Parathyroid adenoma (tissue), 2 donors: ENCODE results near the gene RAVER2.
A peak's percentile ranks its signal among the peaks of the same experiment; 100 is the strongest.

ENCODE experiments used
- H2AFZ ChIP-seq: fragments of 300-600 bp; sonication (generic); one replicate; pipeline ENCODE4 v1.7.0; 2017; ENCODE audit warnings: antibody characterized with exemption, mild to moderate bottlenecking
- H3K27ac ChIP-seq: fragments of 300-600 bp; sonication (generic); one replicate; pipeline ENCODE4 v1.7.0; 2017
- H3K27me3 ChIP-seq: fragments of 300-600 bp; sonication (generic); one replicate; pipeline ENCODE4 v1.7.0; 2017; ENCODE audit warnings: low read length; ENCODE audit not compliant: control insufficient read depth, insufficient read depth
- H3K36me3 ChIP-seq: fragments of 300-600 bp; sonication (generic); one replicate; pipeline ENCODE4 v1.7.0; 2017; ENCODE audit warnings: low read length; ENCODE audit not compliant: control insufficient read depth, insufficient read depth
- H3K4me1 ChIP-seq: fragments of 300-600 bp; sonication (generic); one replicate; pipeline ENCODE4 v1.7.0; 2017; ENCODE audit warnings: control low read depth
- H3K4me2 ChIP-seq: fragments of 300-600 bp; sonication (generic); one replicate; pipeline ENCODE4 v1.7.0; 2017; ENCODE audit warnings: low read length
- H3K4me3 ChIP-seq: fragments of 300-600 bp; sonication (generic); one replicate; pipeline ENCODE4 v1.7.0; 2017; ENCODE audit warnings: low read depth, low read length
- H3K79me2 ChIP-seq: fragments of 300-600 bp; sonication (generic); one replicate; pipeline ENCODE4 v1.7.0; 2017; ENCODE audit warnings: control low read depth
- H3K9ac ChIP-seq: fragments of 300-600 bp; sonication (generic); one replicate; pipeline ENCODE4 v1.7.0; 2017; ENCODE audit warnings: mild to moderate bottlenecking
- H3K9me3 ChIP-seq: fragments of 300-600 bp; sonication (generic); one replicate; pipeline ENCODE4 v1.7.0; 2017; ENCODE audit warnings: low read length; ENCODE audit not compliant: control insufficient read depth
- CTCF ChIP-seq: fragments of 300-600 bp; sonication (generic); IDR thresholded peaks from one replicate; pipeline ENCODE4 v1.7.0; 2017; ENCODE audit warnings: antibody characterized with exemption, mild to moderate bottlenecking
- donor health status: primary hyperparathyroidism.

Gene RAVER2

GRCh38 chr1:64745986-64746940 is 1.4 kb downstream of the RAVER2 start:
- H3K36me3 ChIP-seq: no peaks in the 10 kb centered on the region
- no peaks in the 10 kb centered on the region for H3K27me3 ChIP-seq
- no peaks in the 10 kb centered on the region for H3K4me1 ChIP-seq
- H3K9ac ChIP-seq: no peak overlapping the region
- H3K4me2 ChIP-seq: peak overlapping the region; percentile 88
- H2AFZ ChIP-seq: peak overlapping the region; percentile 77
- peak overlapping the region; percentile 76 for H3K27ac ChIP-seq
- peak overlapping the region; percentile 72 for H3K4me3 ChIP-seq
- H3K9me3 ChIP-seq: no peaks in the 10 kb centered on the region
- H3K79me2 ChIP-seq: no peaks in the 10 kb centered on the region
- TF ChIP-seq CTCF: no peak

GRCh38 chr1:64748222-64748621 is 3.3 kb downstream of the RAVER2 start:
- Histone ChIP-seq H3K27ac (no peak overlapping the region), H3K4me1 (no peaks in the 10 kb centered on the region), H3K79me2 (no peaks in the 10 kb centered on the region), H3K9ac (no peak overlapping the region), H3K4me2 (no peak overlapping the region), H2AFZ (no peak overlapping the region), H3K27me3 (no peaks in the 10 kb centered on the region), H3K36me3 (no peaks in the 10 kb centered on the region), H3K9me3 (no peaks in the 10 kb centered on the region), H3K4me3 (no peak overlapping the region)
- TF ChIP-seq CTCF: no peak

GRCh38 chr1:64748706-64749105 is 3.8 kb downstream of the RAVER2 start:
- Histone ChIP-seq H3K27ac (no peak overlapping the region), H3K4me1 (no peaks in the 10 kb centered on the region), H3K79me2 (no peaks in the 10 kb centered on the region), H3K4me2 (no peak overlapping the region), H3K9ac (no peak overlapping the region), H2AFZ (no peak overlapping the region), H3K27me3 (no peaks in the 10 kb centered on the region), H3K4me3 (no peak overlapping the region), H3K36me3 (no peaks in the 10 kb centered on the region), H3K9me3 (no peaks in the 10 kb centered on the region)
- no peak for TF ChIP-seq CTCF

GRCh38 chr1:64750092-64750491 is 5.2 kb downstream of the RAVER2 start:
- H3K79me2 ChIP-seq: no peaks in the 10 kb centered on the region
- H2AFZ ChIP-seq: no peak overlapping the region
- no peak overlapping the region for H3K4me3 ChIP-seq
- no peaks in the 10 kb centered on the region for H3K36me3 ChIP-seq
- no peaks in the 10 kb centered on the region for H3K4me1 ChIP-seq
- TF ChIP-seq CTCF: no peak
- no peak overlapping the region for H3K4me2 ChIP-seq
- H3K9ac ChIP-seq: no peak overlapping the region
- no peaks in the 10 kb centered on the region for H3K27me3 ChIP-seq
- H3K27ac ChIP-seq: no peak overlapping the region
- H3K9me3 ChIP-seq: no peaks in the 10 kb centered on the region

GRCh38 chr1:64750875-64751274 is 6.0 kb downstream of the RAVER2 start:
- no peak for TF ChIP-seq CTCF
- Histone ChIP-seq H3K9me3 (no peaks in the 10 kb centered on the region), H3K4me2 (no peak overlapping the region), H3K79me2 (no peaks in the 10 kb centered on the region), H3K27me3 (no peaks in the 10 kb centered on the region), H3K4me1 (peaks cover 1% of the 10 kb centered on the region), H3K4me3 (no peak overlapping the region), H3K9ac (no peak overlapping the region), H3K36me3 (no peaks in the 10 kb centered on the region), H2AFZ (no peak overlapping the region), H3K27ac (no peak overlapping the region)
